ENCODE data around the gene DHRS11. TPM values are rescaled to one million over a fixed set of nuclear protein-coding genes. Genes with fewer than 3 reads are reported as not detected.
"Not testable (repeated sequence)": the region's sequence is repeated elsewhere in the genome, so short reads cannot be mapped to it uniquely, and the experiment has no call there.

Gene DHRS11
- total RNA-seq, 1 experiment from 2014 or later, result 27.9 TPM

DNA sequence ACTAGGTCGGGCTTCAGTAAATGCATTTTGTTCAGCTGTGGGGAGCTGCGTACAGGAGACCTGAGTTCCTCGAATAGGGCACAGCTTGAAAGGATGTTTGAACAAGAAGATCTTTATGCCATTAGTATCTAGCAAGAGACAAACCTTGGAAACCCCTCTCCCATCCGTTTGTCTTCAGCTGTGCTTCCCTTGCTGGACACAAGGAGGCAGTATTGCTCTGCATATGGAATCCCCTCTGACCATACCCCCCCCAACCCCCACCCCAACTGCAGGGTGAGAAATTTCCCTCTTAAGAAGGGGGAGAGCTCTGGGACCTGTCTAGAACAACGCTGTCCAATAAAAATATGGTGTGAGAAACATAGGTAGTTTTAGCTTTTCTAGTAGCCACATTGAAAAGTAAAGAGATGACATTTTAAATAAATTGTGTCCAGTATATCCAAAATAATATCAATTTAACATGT lies 11.3 kb downstream of the DHRS11 start:
- Histone ChIP-seq H3K9ac (ENCODE audit: extremely low read depth, insufficient read length, low read length) (no peak overlapping the region), H2BK120ac (ENCODE audit: low read depth, low read length, poor library complexity, severe bottlenecking) (no peak overlapping the region), H3T11ph (ENCODE audit: low read length) (no peak overlapping the region), H3K4me2 (ENCODE audit: insufficient read depth, insufficient read length, low read length) (peak overlapping the region; percentile 94), H3K23me2 (ENCODE audit: insufficient read length, low read depth, low read length, poor library complexity, severe bottlenecking) (peaks cover 19% of the 10 kb centered on the region), H3K4ac (ENCODE audit: low read depth, low read length) (no peak overlapping the region), H4K5ac (ENCODE audit: insufficient read length, low read depth, low read length) (no peak overlapping the region), H3K79me1 (ENCODE audit: insufficient read depth, low read depth, low read length, poor library complexity, severe bottlenecking) (no peaks in the 10 kb centered on the region), H2AFZ (ENCODE audit: low read length) (no peak overlapping the region), H2BK20ac (ENCODE audit: low read depth, low read length, poor library complexity, severe bottlenecking) (no peak overlapping the region), H2AK5ac (ENCODE audit: insufficient read length, low read length) (no peak overlapping the region), H3K4me1 (ENCODE audit: insufficient read depth, low read length) (no peaks in the 10 kb centered on the region), H3K14ac (ENCODE audit: insufficient read depth, low read length) (no peak overlapping the region), H3K56ac (ENCODE audit: insufficient read length, low read depth, low read length) (no peak overlapping the region), H3K23ac (ENCODE audit: insufficient read length, low read depth, low read length) (no peak overlapping the region), H4K91ac (ENCODE audit: insufficient read length, low read depth, low read length) (no peak overlapping the region), H3K9me3 (ENCODE audit: control insufficient read depth, low read depth, low read length) (no peaks in the 10 kb centered on the region), H2BK15ac (ENCODE audit: low read depth, low read length) (no peak overlapping the region), H2BK12ac (ENCODE audit: insufficient read length, low read depth, low read length) (no peak overlapping the region), H2BK5ac (ENCODE audit: insufficient read length, low read length) (no peak overlapping the region), H3K27ac (ENCODE audit: insufficient read length, low read depth, low read length) (no peak overlapping the region), H3K27me3 (ENCODE audit: insufficient read depth, low read length) (no peaks in the 10 kb centered on the region), H3K18ac (ENCODE audit: insufficient read length, low read depth, low read length) (no peak overlapping the region), H4K8ac (replicated peaks; ENCODE audit: insufficient read length, low read depth, low read length) (no peak overlapping the region), H4K20me1 (ENCODE audit: control insufficient read depth, insufficient read depth, insufficient read length) (no peaks in the 10 kb centered on the region), H3K79me2 (ENCODE audit: insufficient read depth, low read length) (no peaks in the 10 kb centered on the region; the same call in 1 of the 2 replicates)
- H3K9me3 Mint-ChIP-seq, result no peaks in the 10 kb centered on the region
- peak overlapping the region; percentile 84 to 91 for H3K4me3 Mint-ChIP-seq
- no peak overlapping the region for H3K27ac Mint-ChIP-seq
- no CpG with 5 or more reads among the region's 5 CpGs for WGBS (ENCODE audit: extremely low coverage, insufficient read length, low lambda C conversion rate)
- H3K27me3 Mint-ChIP-seq (ENCODE audit: low read depth), result no peaks in the 10 kb centered on the region; the same call in 1 of the 2 replicates
- peak; percentile 79 for DNase-seq
- peak; percentile 95 for TF ChIP-seq CTCF (conservative IDR thresholded peaks at IDR 0.05)
- H3K4me1 Mint-ChIP-seq, result peaks cover 26 to 32% of the 10 kb centered on the region in 2 experiments
- peaks cover 2 to 29% (median 17%) of the 10 kb centered on the region in 3 experiments; a peak in 5 of 7 replicates for H3K36me3 Mint-ChIP-seq (ENCODE audit: insufficient read depth in 1 of 3, low read depth in 3 of 3)

GRCh38 chr17:36605028-36605427 lies 13.3 kb downstream of the DHRS11 start:
- H3T11ph ChIP-seq (ENCODE audit: low read length); H2BK5ac ChIP-seq (ENCODE audit: insufficient read length, low read length); H2BK15ac ChIP-seq (ENCODE audit: low read depth, low read length); H3K56ac ChIP-seq (ENCODE audit: insufficient read length, low read depth, low read length); H4K91ac ChIP-seq (ENCODE audit: insufficient read length, low read depth, low read length); H3K9me3 Mint-ChIP-seq; H3K9ac ChIP-seq (ENCODE audit: extremely low read depth, insufficient read length, low read length); H3K4me3 Mint-ChIP-seq; H3K27me3 Mint-ChIP-seq (ENCODE audit: low read depth); H3K18ac ChIP-seq (ENCODE audit: insufficient read length, low read depth, low read length); H4K8ac ChIP-seq (replicated peaks; ENCODE audit: insufficient read length, low read depth, low read length); H4K20me1 ChIP-seq (ENCODE audit: control insufficient read depth, insufficient read depth, insufficient read length); H3K14ac ChIP-seq (ENCODE audit: insufficient read depth, low read length); H3K79me2 ChIP-seq (ENCODE audit: insufficient read depth, low read length); H3K27me3 ChIP-seq (ENCODE audit: insufficient read depth, low read length); H3K79me1 ChIP-seq (ENCODE audit: insufficient read depth, low read depth, low read length, poor library complexity, severe bottlenecking); H2AFZ ChIP-seq (ENCODE audit: low read length); H3K27ac Mint-ChIP-seq; H4K5ac ChIP-seq (ENCODE audit: insufficient read length, low read depth, low read length); H3K4me1 ChIP-seq (ENCODE audit: insufficient read depth, low read length); H2AK5ac ChIP-seq (ENCODE audit: insufficient read length, low read length); H3K27ac ChIP-seq (ENCODE audit: insufficient read length, low read depth, low read length); H3K4me2 ChIP-seq (ENCODE audit: insufficient read depth, insufficient read length, low read length); H2BK20ac ChIP-seq (ENCODE audit: low read depth, low read length, poor library complexity, severe bottlenecking); H3K4ac ChIP-seq (ENCODE audit: low read depth, low read length); H2BK120ac ChIP-seq (ENCODE audit: low read depth, low read length, poor library complexity, severe bottlenecking); H3K9me3 ChIP-seq (ENCODE audit: control insufficient read depth, low read depth, low read length); H3K23ac ChIP-seq (ENCODE audit: insufficient read length, low read depth, low read length); H2BK12ac ChIP-seq (ENCODE audit: insufficient read length, low read depth, low read length): not testable (repeated sequence)
- peaks cover 2 to 28% (median 14%) of the 10 kb centered on the region in 3 experiments; a peak in 5 of 7 replicates for H3K36me3 Mint-ChIP-seq (ENCODE audit: insufficient read depth in 1 of 3, low read depth in 3 of 3)
- peaks cover 19% of the 10 kb centered on the region for H3K23me2 ChIP-seq (ENCODE audit: insufficient read length, low read depth, low read length, poor library complexity, severe bottlenecking)
- no CpG with 5 or more reads among the region's 5 CpGs for WGBS (ENCODE audit: extremely low coverage, insufficient read length, low lambda C conversion rate)
- DNase-seq, result peak; percentile 9
- peaks cover 35 to 46% of the 10 kb centered on the region in 2 experiments for H3K4me1 Mint-ChIP-seq

Data from H9 (cell line).